ENCODE results near the gene TFB1M. TPM values are rescaled to one million over a fixed set of nuclear protein-coding genes. Genes with fewer than 3 reads are reported as not detected.
A peak's percentile ranks its signal among the peaks of the same experiment; 100 is the strongest.
"Not testable (repeated sequence)": the region's sequence is repeated elsewhere in the genome, so short reads cannot be mapped to it uniquely, and the experiment has no call there.

The TFB1M gene
- total RNA-seq, 1 donor from 2014 or later = 14.0 TPM

DNA sequence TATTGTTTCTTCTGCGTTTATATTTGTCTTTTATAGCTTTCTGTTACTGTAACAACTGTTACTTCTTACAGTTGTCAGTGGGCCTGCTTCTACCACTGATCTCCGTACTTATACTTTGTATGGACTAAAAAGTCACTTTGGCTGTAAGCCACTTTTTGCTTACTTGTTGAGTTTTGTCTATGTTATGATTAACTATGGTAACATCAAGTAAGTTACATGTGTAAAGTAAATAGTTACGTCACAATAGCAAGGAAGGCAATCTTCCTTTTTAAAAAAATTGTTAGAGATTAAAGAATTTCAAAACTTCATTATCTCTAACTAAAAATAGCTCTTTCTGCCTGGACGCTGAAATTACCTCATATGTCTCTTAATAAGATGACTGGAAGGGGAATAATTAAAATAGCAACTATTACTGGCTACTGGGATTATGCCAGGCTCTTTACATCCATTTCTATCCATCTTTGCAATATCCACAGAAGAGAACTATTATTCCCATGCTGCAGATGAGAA is 10.9 kb downstream of the TFB1M start:
- no peak for DNase-seq (ENCODE audit: low spot score)

DNA sequence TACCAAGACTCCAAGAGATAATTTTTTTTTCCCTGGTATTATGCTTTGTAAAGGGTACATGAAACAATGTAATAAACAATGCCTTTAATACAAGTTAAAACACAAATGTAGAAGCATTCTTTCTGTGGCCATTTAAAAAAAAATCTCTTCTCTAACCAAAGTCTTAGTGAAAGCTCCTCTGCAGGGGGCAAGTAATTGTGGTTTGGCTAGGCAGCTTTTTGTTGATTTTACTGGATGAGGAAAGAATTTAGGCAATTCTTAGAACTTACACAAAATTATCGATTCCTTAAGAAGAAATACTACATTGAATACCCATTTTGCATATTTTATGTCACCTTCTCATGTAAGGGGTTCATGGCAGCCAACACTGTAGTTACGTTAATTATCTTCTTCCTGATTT is 12.4 kb downstream of the TFB1M start:
- no peak for DNase-seq (ENCODE audit: low spot score)

- DNase-seq (ENCODE audit: low spot score) = no peak
Measured at GRCh38 chr6:155297669-155298068, 16.6 kb downstream of the TFB1M start.

GRCh38 chr6:155292711-155293110 is 21.6 kb downstream of the TFB1M start:
- DNase-seq (ENCODE audit: low spot score) = no peak

DNA sequence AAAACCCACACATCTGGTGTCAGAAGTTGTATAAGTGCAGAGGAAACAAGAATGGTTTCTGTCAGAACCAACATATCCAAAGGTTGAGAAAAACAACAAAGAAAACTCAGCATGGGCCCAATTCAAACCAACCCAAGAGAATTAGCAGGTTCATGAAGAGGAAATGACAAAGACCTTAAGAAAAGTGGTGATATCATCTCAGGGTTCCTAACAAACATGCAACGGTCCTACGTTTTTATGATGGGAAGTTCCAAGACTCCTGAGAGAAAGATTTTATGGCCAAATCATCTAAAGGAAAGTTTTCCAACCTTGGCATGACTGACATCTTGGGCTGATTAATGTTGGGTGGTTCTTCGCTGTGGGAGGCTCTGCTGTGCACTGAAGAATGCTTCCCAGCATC is 23.0 kb downstream of the TFB1M start:
- DNase-seq (ENCODE audit: low spot score) = no peak

GRCh38 chr6:155290491-155290890 is 23.8 kb downstream of the TFB1M start:
- DNase-seq (ENCODE audit: low spot score) = no peak

- no peak for DNase-seq (ENCODE audit: low spot score)
Measured at GRCh38 chr6:155287762-155288161, 26.5 kb downstream of the TFB1M start.

DNA sequence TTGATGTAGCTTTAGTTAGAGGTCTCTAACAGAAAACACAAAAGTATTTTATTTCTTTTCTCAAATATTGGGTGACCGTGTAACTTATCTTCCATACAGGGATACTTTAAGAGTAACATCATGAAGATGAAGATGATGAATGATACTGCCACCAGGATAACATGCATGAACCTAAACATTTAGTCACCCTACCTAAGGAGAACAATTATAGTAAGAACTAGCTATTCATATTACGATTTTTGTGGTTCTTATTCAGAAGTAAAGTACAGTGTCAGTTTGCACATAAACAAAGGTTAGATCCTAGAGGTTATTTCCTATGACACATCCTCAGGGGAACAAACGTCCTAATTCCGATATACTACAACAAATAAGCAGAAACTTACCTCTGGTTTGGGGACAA is 29.5 kb downstream of the TFB1M start:
- DNase-seq (ENCODE audit: low spot score) = no peak

- DNase-seq (ENCODE audit: low spot score) = no peak
Measured at GRCh38 chr6:155278319-155279049, 35.8 kb downstream of the TFB1M start.

DNA sequence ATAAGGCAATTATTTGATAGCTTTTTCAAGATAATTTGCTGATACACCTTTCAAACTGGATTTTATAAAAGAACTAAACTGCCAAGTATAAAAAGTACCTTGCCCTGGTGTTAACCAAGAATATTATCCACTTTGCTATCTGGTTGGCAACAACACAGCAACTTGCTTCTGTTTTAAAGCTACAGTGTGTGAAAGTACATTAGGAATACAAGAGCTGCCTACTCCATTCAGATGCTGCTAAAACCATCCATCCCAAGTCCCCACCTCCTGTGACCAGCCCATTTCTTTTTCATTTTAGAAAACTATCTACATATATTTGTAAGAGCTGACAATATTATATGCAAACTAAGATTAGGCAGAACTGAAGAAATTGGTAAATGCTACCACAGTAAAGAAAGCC is 37.6 kb downstream of the TFB1M start:
- DNase-seq (ENCODE audit: low spot score) = no peak

- peak; percentile 56 for DNase-seq (ENCODE audit: low spot score)
Measured at GRCh38 chr6:155275808-155276480, 38.3 kb downstream of the TFB1M start.

- no peak for DNase-seq (ENCODE audit: low spot score)
Measured at GRCh38 chr6:155274533-155274932, 39.8 kb downstream of the TFB1M start.

DNA sequence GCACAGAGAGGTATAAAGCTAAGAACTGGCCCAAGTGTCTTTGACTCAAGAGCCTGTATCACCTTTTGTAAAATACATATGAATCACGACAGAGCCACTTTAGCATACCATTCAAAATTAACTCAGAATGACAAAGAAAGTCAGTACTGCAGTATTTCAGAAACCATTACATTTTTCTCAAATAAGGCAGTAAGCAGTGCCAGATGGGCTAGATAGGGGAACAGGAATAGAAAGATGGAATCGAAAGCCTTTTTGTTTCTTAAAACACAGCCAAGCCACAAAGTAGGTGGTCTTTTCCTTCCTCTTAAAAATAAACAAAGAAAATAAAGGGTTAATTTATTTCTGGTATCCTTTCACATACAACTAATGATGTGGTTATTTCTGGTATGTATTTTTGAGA is 40.2 kb downstream of the TFB1M start:
- DNase-seq (ENCODE audit: low spot score) = no peak

GRCh38 chr6:155273431-155273830 is 40.9 kb downstream of the TFB1M start:
- DNase-seq (ENCODE audit: low spot score) = peak; percentile 91

- DNase-seq (ENCODE audit: low spot score) = peak; percentile 93
Measured at GRCh38 chr6:155272353-155273232, 41.7 kb downstream of the TFB1M start.

DNA sequence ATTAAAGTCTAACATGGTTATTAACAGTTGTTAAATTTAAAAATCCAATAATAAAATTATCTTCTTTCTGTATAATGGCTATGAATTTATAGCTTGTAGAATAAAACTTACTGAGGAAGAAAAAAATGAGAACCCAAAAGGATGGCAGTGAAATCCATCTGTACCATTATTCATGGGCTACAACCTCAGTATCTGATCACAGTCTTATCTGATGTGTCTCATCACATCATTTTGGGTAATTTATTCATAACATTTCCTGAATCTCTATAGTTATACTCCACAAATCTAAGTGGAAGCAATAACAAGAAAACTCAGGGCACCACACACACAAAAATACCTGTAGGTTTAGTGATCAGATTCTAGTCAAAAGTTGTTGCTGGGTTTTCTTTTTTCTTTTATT is 43.1 kb downstream of the TFB1M start:
- no peak for DNase-seq (ENCODE audit: low spot score)

GRCh38 chr6:155270561-155271091 is 43.7 kb downstream of the TFB1M start:
- no peak for DNase-seq (ENCODE audit: low spot score)

- no peak for DNase-seq (ENCODE audit: low spot score)
Measured at GRCh38 chr6:155269765-155270164, 44.5 kb downstream of the TFB1M start.

DNA sequence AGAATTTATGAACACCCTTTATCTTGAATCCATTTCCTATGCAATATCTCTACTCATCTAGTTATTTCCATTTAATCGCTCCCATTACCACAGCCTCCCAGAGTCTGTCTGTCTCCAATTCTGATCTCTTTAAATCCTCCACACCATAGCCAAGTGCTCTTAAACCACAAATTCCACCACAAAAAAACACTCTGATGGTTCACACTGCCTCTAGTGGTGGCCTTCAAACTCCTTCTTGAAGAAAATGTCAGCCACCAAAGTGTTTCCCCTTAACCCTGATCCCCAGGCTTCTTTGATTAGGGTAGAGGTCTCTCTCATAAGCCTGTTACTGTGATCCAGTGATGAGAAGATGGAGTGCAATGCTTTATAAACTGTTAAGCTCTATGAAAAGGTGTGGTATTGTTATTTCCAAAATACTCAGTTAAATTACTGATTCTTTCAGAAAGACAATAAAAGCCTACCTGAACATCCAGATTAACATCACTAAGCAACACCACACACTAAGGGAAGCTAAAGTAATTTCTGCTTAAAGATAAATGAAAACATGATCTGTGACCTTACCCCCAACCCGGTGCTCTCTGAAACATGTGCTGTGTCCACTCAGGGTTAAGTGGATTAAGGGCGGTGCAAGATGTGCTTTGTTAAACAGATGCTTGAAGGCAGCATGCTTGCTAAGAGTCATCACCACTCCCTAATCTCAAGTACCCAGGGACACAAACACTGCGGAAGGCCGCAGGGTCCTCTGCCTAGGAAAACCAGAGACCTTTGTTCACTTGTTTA is 46.0 kb downstream of the TFB1M start:
- not testable (repeated sequence) for DNase-seq (ENCODE audit: low spot score)

GRCh38 chr6:155267411-155267810 is 46.9 kb downstream of the TFB1M start:
- no peak for DNase-seq (ENCODE audit: low spot score)
